MCF 10A (cell line): ENCODE results near the gene IFIT3. TPM values are rescaled to one million over a fixed set of nuclear protein-coding genes. Genes with fewer than 3 reads are reported as not detected.
A peak's percentile ranks its signal among the peaks of the same experiment; 100 is the strongest.

Experiments
- Bru-seq: library from RNA; stranded (reverse); fragments of 400-500 nt; gene quantifications from one replicate; lab custom pipeline; 2021; lab: Mats Ljungman, UMichigan
- BruChase-seq, 2 experiments: library from RNA; stranded (reverse); fragments of 400-500 nt; gene quantifications; one replicate each; lab custom pipeline; 2021; lab: Mats Ljungman, UMichigan
- BruUV-seq: library from RNA; stranded (reverse); fragments of 400-500 nt; replicated peaks from 2 replicates; lab custom pipeline; 2021; lab: Mats Ljungman, UMichigan
- CTCF ChIA-PET: fragments of 300-600 bp; sonication (Branson Sonifier 250); formaldehyde crosslinking; extraction: SDS; loops from one replicate; lab custom pipeline; 2021; ENCODE audit warnings: antibody characterized with exemption, inconsistent platforms; lab: Yijun Ruan, JAX
- POLR2A ChIA-PET: fragments of 300-600, 350-650 bp; sonication (Branson Sonifier 250); formaldehyde crosslinking; extraction: SDS; loops from one replicate; lab custom pipeline; 2020; ENCODE audit warnings: antibody characterized with exemption, inconsistent platforms; lab: Yijun Ruan, JAX
- DNase-seq: peaks from one replicate; pipeline ENCODE4 v3.0.0-alpha.2; 2018; ENCODE audit not compliant: unreplicated experiment
- H3K27ac Mint-ChIP-seq: one replicate; pipeline ENCODE4 v1.8.0; 2022; ENCODE audit warnings: mild to moderate bottlenecking, low read depth, mixed read lengths; ENCODE audit not compliant: unreplicated experiment
- H3K27me3 Mint-ChIP-seq: one replicate; pipeline ENCODE4 v1.8.0; 2022; ENCODE audit warnings: mixed read lengths; ENCODE audit not compliant: insufficient read depth, unreplicated experiment
- H3K36me3 Mint-ChIP-seq: one replicate; pipeline ENCODE4 v1.8.0; 2022; ENCODE audit warnings: mild to moderate bottlenecking, moderate library complexity, mixed read lengths; ENCODE audit not compliant: insufficient read depth, unreplicated experiment
- H3K4me1 Mint-ChIP-seq: one replicate; pipeline ENCODE4 v1.8.0; 2022; ENCODE audit warnings: mixed read lengths; ENCODE audit not compliant: insufficient read depth, unreplicated experiment
- H3K4me3 Mint-ChIP-seq: one replicate; pipeline ENCODE4 v1.8.0; 2022; ENCODE audit warnings: mild to moderate bottlenecking, moderate library complexity, mixed read lengths; ENCODE audit not compliant: unreplicated experiment
- H3K9me3 Mint-ChIP-seq: one replicate; pipeline ENCODE4 v1.8.0; 2022; ENCODE audit warnings: mixed read lengths; ENCODE audit not compliant: unreplicated experiment
- intact Hi-C: fragments of 100-400 bp; cut with micrococcal nuclease; formaldehyde crosslinking; loops from 2 replicates; pipeline ENCODE4 v1.14.1; 2022
- long read RNA-seq: library from polyadenylated mRNA; stranded (forward); transcript quantifications from one replicate; pipeline ENCODE4 v2.0.0, GENCODE V29; 2022
- total RNA-seq: library from RNA; stranded (reverse); gene quantifications from 2 replicates; pipeline ENCODE4 v1.2.3, GENCODE V29; 2022
- TF ChIP-seq, protein P1 (sequence below): fragments of 200-600 bp; IDR thresholded peaks from one replicate; pipeline ENCODE4 v1.8.0; 2022; ENCODE audit warnings: antibody characterized with exemption, mild to moderate bottlenecking; ENCODE audit not compliant: unreplicated experiment

IFIT3 gene, protein sequence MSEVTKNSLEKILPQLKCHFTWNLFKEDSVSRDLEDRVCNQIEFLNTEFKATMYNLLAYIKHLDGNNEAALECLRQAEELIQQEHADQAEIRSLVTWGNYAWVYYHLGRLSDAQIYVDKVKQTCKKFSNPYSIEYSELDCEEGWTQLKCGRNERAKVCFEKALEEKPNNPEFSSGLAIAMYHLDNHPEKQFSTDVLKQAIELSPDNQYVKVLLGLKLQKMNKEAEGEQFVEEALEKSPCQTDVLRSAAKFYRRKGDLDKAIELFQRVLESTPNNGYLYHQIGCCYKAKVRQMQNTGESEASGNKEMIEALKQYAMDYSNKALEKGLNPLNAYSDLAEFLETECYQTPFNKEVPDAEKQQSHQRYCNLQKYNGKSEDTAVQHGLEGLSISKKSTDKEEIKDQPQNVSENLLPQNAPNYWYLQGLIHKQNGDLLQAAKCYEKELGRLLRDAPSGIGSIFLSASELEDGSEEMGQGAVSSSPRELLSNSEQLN
- total RNA-seq (1.4 and 3.6 TPM in 2 replicates), Bru-seq, nascent RNA (percentile 43 among the genes with signal in this experiment), BruChase-seq, experiment 1, labeled RNA remaining after a 6-hour chase (percentile 38 among the genes with signal in this experiment), BruChase-seq, experiment 2, labeled RNA remaining after a 2-hour chase (percentile 55 among the genes with signal in this experiment)
- long read RNA-seq, transcript IFIT3-202 (2 exons, 2,496 nt), result major isoform, 6 of 7 reads
- long read RNA-seq, partial matches to known transcripts, result 0 of 7 reads
- long read RNA-seq, other reads (novel, unspliced or antisense), result 1 of 7 reads

- peaks cover 19% of the 10 kb centered on the region for H3K4me1 Mint-ChIP-seq
- CTCF ChIA-PET, result interaction anchor here (0.7 to 2.1 kb wide), 3 partner anchors 26 to 235 kb away, joined by 3 to 8 read pairs (median 4); partner anchors contain the start of gene IFIT2
- peak within 1 kb of the TSS; percentile 95 for H3K27ac Mint-ChIP-seq
- intact Hi-C loops, result no loop called here
- H3K27me3 Mint-ChIP-seq, result no peaks in the 10 kb centered on the region
- peak; percentile 87 for DNase-seq
- POLR2A ChIA-PET, result interaction anchor here (0.6 to 2.7 kb wide), 21 partner anchors 10 to 454 kb away, joined by 3 to 42 read pairs (median 5); partner anchors contain the start of genes IFIT1, IFIT2 and IFIT5
- BruUV-seq, result TSS peak; percentile 79
- H3K36me3 Mint-ChIP-seq, result no peaks in the 10 kb centered on the region
- H3K9me3 Mint-ChIP-seq, result peaks cover 7% of the 10 kb centered on the region
- H3K4me3 Mint-ChIP-seq, result peak within 1 kb of the TSS; percentile 74
- TF ChIP-seq, protein P1, sequence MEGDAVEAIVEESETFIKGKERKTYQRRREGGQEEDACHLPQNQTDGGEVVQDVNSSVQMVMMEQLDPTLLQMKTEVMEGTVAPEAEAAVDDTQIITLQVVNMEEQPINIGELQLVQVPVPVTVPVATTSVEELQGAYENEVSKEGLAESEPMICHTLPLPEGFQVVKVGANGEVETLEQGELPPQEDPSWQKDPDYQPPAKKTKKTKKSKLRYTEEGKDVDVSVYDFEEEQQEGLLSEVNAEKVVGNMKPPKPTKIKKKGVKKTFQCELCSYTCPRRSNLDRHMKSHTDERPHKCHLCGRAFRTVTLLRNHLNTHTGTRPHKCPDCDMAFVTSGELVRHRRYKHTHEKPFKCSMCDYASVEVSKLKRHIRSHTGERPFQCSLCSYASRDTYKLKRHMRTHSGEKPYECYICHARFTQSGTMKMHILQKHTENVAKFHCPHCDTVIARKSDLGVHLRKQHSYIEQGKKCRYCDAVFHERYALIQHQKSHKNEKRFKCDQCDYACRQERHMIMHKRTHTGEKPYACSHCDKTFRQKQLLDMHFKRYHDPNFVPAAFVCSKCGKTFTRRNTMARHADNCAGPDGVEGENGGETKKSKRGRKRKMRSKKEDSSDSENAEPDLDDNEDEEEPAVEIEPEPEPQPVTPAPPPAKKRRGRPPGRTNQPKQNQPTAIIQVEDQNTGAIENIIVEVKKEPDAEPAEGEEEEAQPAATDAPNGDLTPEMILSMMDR, result no peak
Measured at GRCh38 chr10:89327803-89328441, at the start of gene IFIT3. Gene IFIT3, plus strand, starts transcription at chr10:89327997. Its CDS starts 77 bp downstream, at chr10:89328074.

- TF ChIP-seq, protein P1, result no peak
- Mint-ChIP-seq H3K9me3 (no peaks in the 10 kb centered on the region), H3K27me3 (no peaks in the 10 kb centered on the region), H3K27ac (peak overlapping the region; percentile 100), H3K4me1 (peaks cover 53% of the 10 kb centered on the region), H3K36me3 (peaks cover 6% of the 10 kb centered on the region), H3K4me3 (peak overlapping the region; percentile 62)
- CTCF ChIA-PET, result interaction anchor here (0.7 to 2.0 kb wide), 2 partner anchors 19 to 23 kb away, joined by 3 to 6 read pairs; partner anchors contain the start of gene IFIT2
- intact Hi-C loops, result no loop called here
- POLR2A ChIA-PET, result interaction anchor here (0.6 to 4.9 kb wide), 20 partner anchors 13 to 365 kb away, joined by 3 to 66 read pairs (median 4); partner anchors contain the start of genes IFIT1, IFIT2, IFIT3 and LIPA
- DNase-seq, result peak; percentile 98
- no TSS peak for BruUV-seq
Measured at GRCh38 chr10:89278034-89278535, 49.7 kb upstream of the IFIT3 start.

- POLR2A ChIA-PET, result interaction anchor here (0.5 to 4.9 kb wide), 16 partner anchors 14 to 494 kb away, joined by 3 to 66 read pairs (median 4); partner anchors contain the start of genes IFIT2, IFIT3 and LIPA
- BruUV-seq, result no TSS peak
- TF ChIP-seq, protein P1, result no peak
- CTCF ChIA-PET, result interaction anchor here (2.0 kb wide), 1 partner anchor 23 kb away, joined by 6 read pairs; the partner anchor contains the start of gene IFIT2
- Mint-ChIP-seq H3K27me3 (no peaks in the 10 kb centered on the region), H3K36me3 (peaks cover 6% of the 10 kb centered on the region), H3K4me1 (peaks cover 59% of the 10 kb centered on the region), H3K4me3 (peak overlapping the region; percentile 13), H3K9me3 (no peaks in the 10 kb centered on the region), H3K27ac (peak overlapping the region; percentile 100)
- intact Hi-C loops, result no loop called here
- no peak for DNase-seq
Measured at GRCh38 chr10:89278900-89279392, 48.9 kb upstream of the IFIT3 start.
